Panc1 (cell line): ENCODE measurements around the gene PPM1H. TPM values are rescaled to one million over a fixed set of nuclear protein-coding genes. Genes with fewer than 3 reads are reported as not detected.

Experiments
- ATAC-seq: fragments of 200-7000 bp; cut with Tn5 transposase; 2 replicates; pipeline ENCODE4 v1.9.1; 2020; ENCODE audit warnings: mild to moderate bottlenecking, moderate library complexity
- BruUV-seq: library from RNA; stranded (reverse); fragments of 400-500 nt; replicated peaks from 2 replicates; lab custom pipeline; 2021; lab: Mats Ljungman, UMichigan
- CTCF ChIA-PET: fragments of 300-600 bp; sonication (Branson Sonifier 250); formaldehyde crosslinking; loops from one replicate; lab custom pipeline; 2022; ENCODE audit warnings: antibody characterized with exemption; lab: Charles Lee
- POLR2A ChIA-PET: fragments of 300-600 bp; sonication (Branson Sonifier 250); formaldehyde crosslinking; loops from one replicate; lab custom pipeline; 2022; ENCODE audit warnings: antibody characterized with exemption; lab: Charles Lee
- DNase-seq: peaks from one replicate; pipeline ENCODE4 v3.0.0-alpha.2; 2010; ENCODE audit warnings: low read depth, low spot score
- H3K27ac ChIP-seq: 2 replicates; pipeline ENCODE4 v1.5.1; 2011; ENCODE audit warnings: mild to moderate bottlenecking, low read length, inconsistent platforms
- H3K27me3 ChIP-seq: fragments of 200-500 bp; sonication (Bioruptor generic); 2 replicates; pipeline ENCODE4 v1.6.0; 2014; ENCODE audit warnings: low read length, inconsistent platforms; ENCODE audit not compliant: control insufficient read depth, insufficient read depth
- H3K36me3 ChIP-seq: fragments of 200-500 bp; sonication (Bioruptor generic); 2 replicates; pipeline ENCODE4 v1.5.1; 2014; ENCODE audit warnings: inconsistent platforms, mild to moderate bottlenecking, low read length, moderate library complexity; ENCODE audit not compliant: control insufficient read depth, insufficient read depth
- H3K4me1 ChIP-seq: 2 replicates; pipeline ENCODE4 v1.5.1; 2011; ENCODE audit warnings: inconsistent platforms, mild to moderate bottlenecking, low read length, moderate library complexity; ENCODE audit not compliant: control insufficient read depth, insufficient read depth
- H3K4me3 ChIP-seq, 2 experiments: 2 replicates each; pipeline ENCODE4 v1.5.1; 2011 to 2012; ENCODE audit warnings: low read depth in 2 of 2, low read length in 2 of 2, mild to moderate bottlenecking in 2 of 2, inconsistent platforms in 1 of 2, moderate library complexity in 1 of 2
- H3K9me3 ChIP-seq: fragments of 200-500 bp; sonication (Bioruptor generic); 2 replicates; pipeline ENCODE4 v1.5.1; 2014; ENCODE audit warnings: low read depth, mild to moderate bottlenecking, inconsistent platforms, low read length, moderate library complexity; ENCODE audit not compliant: control insufficient read depth, insufficient read depth
- POLR2AphosphoS5 ChIP-seq: IDR thresholded peaks from 2 replicates; pipeline ENCODE4 v1.6.1; 2012; ENCODE audit warnings: mild to moderate bottlenecking, low read depth, low read length, moderate library complexity
- SIN3A ChIP-seq: IDR thresholded peaks from 2 replicates; pipeline ENCODE4 v1.6.1; 2012; ENCODE audit warnings: low read depth, mild to moderate bottlenecking, low read length, moderate library complexity, borderline replicate concordance; ENCODE audit not compliant: insufficient read depth
- TCF7L2 ChIP-seq: IDR thresholded peaks from 2 replicates; pipeline ENCODE4 v1.6.1; 2011; ENCODE audit warnings: mild to moderate bottlenecking, low read depth, low read length, inconsistent platforms
- in situ Hi-C: cut with HindIII; loops from 2 replicates; pipeline ENCODE4 v1.10.0; 2016; ENCODE audit warnings: low sequenced_read_pairs, low pct_unique_long_range_greater_than_20kb
- intact Hi-C: fragments of 100-400 bp; cut with micrococcal nuclease; formaldehyde crosslinking; loops from one replicate; pipeline ENCODE4 v1.10.0; 2022; ENCODE audit not compliant: unreplicated experiment
- total RNA-seq: library from RNA; stranded (reverse); gene quantifications from one replicate; pipeline ENCODE4 v1.2.1, GENCODE V29; 2021; ENCODE audit not compliant: unreplicated experiment
- TF ChIP-seq, protein P1 (sequence below), 2 experiments: IDR thresholded peaks; 2 replicates each; pipeline ENCODE4 v1.6.1; 2011 to 2012; ENCODE audit warnings: low read depth in 2 of 2, control low read depth in 1 of 2, low read length in 1 of 2, mild to moderate bottlenecking in 1 of 2, moderate library complexity in 1 of 2; ENCODE audit not compliant: insufficient read depth in 1 of 2
- TF ChIP-seq, protein P2 (sequence below): fragments of 450-650 bp; IDR thresholded peaks from 2 replicates; pipeline ENCODE4 v1.5.1; 2017; ENCODE audit warnings: mild to moderate bottlenecking

Gene PPM1H
- total RNA-seq, 1 experiment from 2014 or later = 22.9 TPM

DNA sequence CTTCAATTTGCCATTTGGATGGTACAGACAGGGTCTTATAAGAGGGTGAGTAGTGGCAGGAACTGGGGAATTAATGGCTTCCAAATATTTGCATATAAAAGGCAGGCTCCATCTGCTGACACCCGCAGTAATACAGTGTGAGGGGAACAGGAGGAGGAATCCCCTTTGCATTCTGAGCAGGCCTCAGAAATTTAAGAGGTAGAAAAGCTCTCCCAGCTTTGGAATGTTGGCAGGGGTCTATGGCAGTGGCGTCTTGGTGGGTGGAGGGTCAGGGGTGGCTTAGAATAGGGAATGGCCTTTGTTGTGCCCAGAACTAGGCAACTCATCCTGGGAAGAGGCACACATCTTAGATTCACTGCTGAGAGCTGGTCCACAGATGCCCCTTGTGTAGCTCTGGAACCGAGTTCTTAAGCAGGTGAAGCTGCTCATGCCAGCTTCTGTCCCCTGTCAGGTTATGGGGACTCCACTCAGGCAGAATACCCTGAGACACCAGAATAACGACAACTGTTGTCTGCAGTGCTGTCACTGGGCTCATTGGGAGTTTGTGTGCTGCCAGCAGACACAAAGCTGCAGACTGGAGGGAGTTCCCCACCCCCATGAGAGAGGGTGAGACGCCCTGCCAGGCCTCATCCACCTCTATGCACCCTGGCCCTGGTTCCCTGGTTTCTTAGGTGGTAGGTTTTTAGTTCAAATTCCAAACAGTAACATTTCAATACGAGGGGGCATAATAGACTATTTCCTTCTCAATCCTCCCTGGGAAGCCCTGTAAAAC, 278.2 kb downstream of the PPM1H start:
- Histone ChIP-seq H3K27me3 (no peaks in the 10 kb centered on the region), H3K4me3 (no peak overlapping the region), H3K27ac (no peak overlapping the region), H3K9me3 (no peaks in the 10 kb centered on the region), H3K4me1 (no peaks in the 10 kb centered on the region), H3K36me3 (no peaks in the 10 kb centered on the region)
- TF ChIP-seq, protein P1, sequence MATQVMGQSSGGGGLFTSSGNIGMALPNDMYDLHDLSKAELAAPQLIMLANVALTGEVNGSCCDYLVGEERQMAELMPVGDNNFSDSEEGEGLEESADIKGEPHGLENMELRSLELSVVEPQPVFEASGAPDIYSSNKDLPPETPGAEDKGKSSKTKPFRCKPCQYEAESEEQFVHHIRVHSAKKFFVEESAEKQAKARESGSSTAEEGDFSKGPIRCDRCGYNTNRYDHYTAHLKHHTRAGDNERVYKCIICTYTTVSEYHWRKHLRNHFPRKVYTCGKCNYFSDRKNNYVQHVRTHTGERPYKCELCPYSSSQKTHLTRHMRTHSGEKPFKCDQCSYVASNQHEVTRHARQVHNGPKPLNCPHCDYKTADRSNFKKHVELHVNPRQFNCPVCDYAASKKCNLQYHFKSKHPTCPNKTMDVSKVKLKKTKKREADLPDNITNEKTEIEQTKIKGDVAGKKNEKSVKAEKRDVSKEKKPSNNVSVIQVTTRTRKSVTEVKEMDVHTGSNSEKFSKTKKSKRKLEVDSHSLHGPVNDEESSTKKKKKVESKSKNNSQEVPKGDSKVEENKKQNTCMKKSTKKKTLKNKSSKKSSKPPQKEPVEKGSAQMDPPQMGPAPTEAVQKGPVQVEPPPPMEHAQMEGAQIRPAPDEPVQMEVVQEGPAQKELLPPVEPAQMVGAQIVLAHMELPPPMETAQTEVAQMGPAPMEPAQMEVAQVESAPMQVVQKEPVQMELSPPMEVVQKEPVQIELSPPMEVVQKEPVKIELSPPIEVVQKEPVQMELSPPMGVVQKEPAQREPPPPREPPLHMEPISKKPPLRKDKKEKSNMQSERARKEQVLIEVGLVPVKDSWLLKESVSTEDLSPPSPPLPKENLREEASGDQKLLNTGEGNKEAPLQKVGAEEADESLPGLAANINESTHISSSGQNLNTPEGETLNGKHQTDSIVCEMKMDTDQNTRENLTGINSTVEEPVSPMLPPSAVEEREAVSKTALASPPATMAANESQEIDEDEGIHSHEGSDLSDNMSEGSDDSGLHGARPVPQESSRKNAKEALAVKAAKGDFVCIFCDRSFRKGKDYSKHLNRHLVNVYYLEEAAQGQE (IDR thresholded peaks at IDR 0.05; ENCODE audit: insufficient read depth in 1 of 2, low read depth in 2 of 2, low read length in 1 of 2) = no peak
- no peak for TF ChIP-seq POLR2AphosphoS5
- TF ChIP-seq, protein P2, sequence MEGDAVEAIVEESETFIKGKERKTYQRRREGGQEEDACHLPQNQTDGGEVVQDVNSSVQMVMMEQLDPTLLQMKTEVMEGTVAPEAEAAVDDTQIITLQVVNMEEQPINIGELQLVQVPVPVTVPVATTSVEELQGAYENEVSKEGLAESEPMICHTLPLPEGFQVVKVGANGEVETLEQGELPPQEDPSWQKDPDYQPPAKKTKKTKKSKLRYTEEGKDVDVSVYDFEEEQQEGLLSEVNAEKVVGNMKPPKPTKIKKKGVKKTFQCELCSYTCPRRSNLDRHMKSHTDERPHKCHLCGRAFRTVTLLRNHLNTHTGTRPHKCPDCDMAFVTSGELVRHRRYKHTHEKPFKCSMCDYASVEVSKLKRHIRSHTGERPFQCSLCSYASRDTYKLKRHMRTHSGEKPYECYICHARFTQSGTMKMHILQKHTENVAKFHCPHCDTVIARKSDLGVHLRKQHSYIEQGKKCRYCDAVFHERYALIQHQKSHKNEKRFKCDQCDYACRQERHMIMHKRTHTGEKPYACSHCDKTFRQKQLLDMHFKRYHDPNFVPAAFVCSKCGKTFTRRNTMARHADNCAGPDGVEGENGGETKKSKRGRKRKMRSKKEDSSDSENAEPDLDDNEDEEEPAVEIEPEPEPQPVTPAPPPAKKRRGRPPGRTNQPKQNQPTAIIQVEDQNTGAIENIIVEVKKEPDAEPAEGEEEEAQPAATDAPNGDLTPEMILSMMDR = no peak
- BruUV-seq = no TSS peak
- in situ Hi-C loops (no loop called here), intact Hi-C loops (no loop called here)
- ChIA-PET CTCF (no interaction called here), POLR2A (no interaction called here)
- ATAC-seq (no peak), DNase-seq (no peak)

DNA sequence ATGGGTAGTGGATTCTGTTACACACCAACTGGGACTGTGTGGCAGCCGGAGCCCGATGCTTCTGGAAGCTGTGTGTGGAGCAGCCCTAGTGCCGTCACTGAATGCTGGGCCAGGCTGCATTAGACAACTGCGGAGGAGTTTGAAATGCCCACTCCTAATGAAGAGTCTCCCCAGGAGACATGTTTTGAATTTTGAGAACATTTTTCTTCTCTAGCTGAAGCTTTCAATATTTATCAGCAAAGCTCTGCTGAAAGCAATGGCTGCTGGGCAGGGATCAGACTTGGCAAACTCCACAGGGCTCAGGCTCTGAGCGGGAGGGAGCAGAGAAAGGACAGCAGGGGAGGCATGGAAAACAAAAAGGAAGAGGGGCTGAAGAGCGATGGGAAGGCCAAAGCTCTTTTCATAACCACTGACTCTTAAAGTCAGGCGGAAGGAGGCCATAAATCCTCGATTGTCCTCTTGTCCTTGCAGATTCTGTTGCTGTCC, 279.2 kb downstream of the PPM1H start:
- no peaks in the 10 kb centered on the region for H3K9me3 ChIP-seq
- no peak for ATAC-seq

More for the DNA sequence above, 279.2 kb downstream of the PPM1H start:
- ChIA-PET CTCF (no interaction called here), POLR2A (no interaction called here)
- no peak for DNase-seq
- no TSS peak for BruUV-seq
- in situ Hi-C loops (no loop called here), intact Hi-C loops (no loop called here)
- no peaks in the 10 kb centered on the region for H3K36me3 ChIP-seq
- no peak overlapping the region for H3K4me3 ChIP-seq
- H3K27me3 ChIP-seq = no peaks in the 10 kb centered on the region
- no peak overlapping the region for H3K27ac ChIP-seq
- H3K4me1 ChIP-seq = no peaks in the 10 kb centered on the region
- TF ChIP-seq, protein P1 (IDR thresholded peaks at IDR 0.05; ENCODE audit: insufficient read depth in 1 of 2, low read depth in 2 of 2, low read length in 1 of 2) = no peak
- TF ChIP-seq, protein P2 = no peak
- no peak for TF ChIP-seq POLR2AphosphoS5
- no peak for TF ChIP-seq SIN3A
- TF ChIP-seq TCF7L2 = no peak
